Subcutaneous abdominal adipose tissue (tissue), 5 donors: ENCODE data around the gene NUP210L.
"Not testable (repeated sequence)": the region's sequence is repeated elsewhere in the genome, so short reads cannot be mapped to it uniquely, and the experiment has no call there.

ENCODE experiments used
- H3K27ac ChIP-seq: one replicate; pipeline ENCODE4 v1.7.0; 2013; ENCODE audit warnings: low read depth, mild to moderate bottlenecking, inconsistent platforms, low read length, moderate library complexity
- H3K27me3 ChIP-seq, 5 donors: one replicate each; pipeline ENCODE4 v1.7.0; 2013; ENCODE audit warnings: low read length in 5 of 5, inconsistent platforms in 1 of 5; ENCODE audit not compliant: control insufficient read depth in 5 of 5, insufficient read depth in 4 of 5
- H3K36me3 ChIP-seq, 5 donors: one replicate each; pipeline ENCODE4 v1.7.0; 2013; ENCODE audit warnings: low read length in 5 of 5; ENCODE audit not compliant: control insufficient read depth in 5 of 5, insufficient read depth in 5 of 5
- H3K4me1 ChIP-seq, 5 donors: one replicate each; pipeline ENCODE4 v1.7.0; 2013; ENCODE audit warnings: low read length in 5 of 5, mild to moderate bottlenecking in 3 of 5, moderate library complexity in 1 of 5; ENCODE audit not compliant: control insufficient read depth in 5 of 5, insufficient read depth in 5 of 5
- H3K4me3 ChIP-seq, 5 donors: one replicate each; pipeline ENCODE4 v1.7.0; 2013; ENCODE audit warnings: low read length in 5 of 5, low read depth in 1 of 5
- H3K9ac ChIP-seq, 5 donors: one replicate each; pipeline ENCODE4 v1.7.0; 2013; ENCODE audit warnings: low read length in 5 of 5, mild to moderate bottlenecking in 4 of 5, moderate library complexity in 3 of 5
- H3K9me3 ChIP-seq, 5 donors: one replicate each; pipeline ENCODE4 v1.7.0; 2013; ENCODE audit warnings: low read length in 5 of 5; ENCODE audit not compliant: control insufficient read depth in 5 of 5
- donor health status: healthy.
- donor health status: healthy.
- donor health status: healthy.
- donor health status: healthy.
- donor health status: healthy.

Gene NUP210L

DNA sequence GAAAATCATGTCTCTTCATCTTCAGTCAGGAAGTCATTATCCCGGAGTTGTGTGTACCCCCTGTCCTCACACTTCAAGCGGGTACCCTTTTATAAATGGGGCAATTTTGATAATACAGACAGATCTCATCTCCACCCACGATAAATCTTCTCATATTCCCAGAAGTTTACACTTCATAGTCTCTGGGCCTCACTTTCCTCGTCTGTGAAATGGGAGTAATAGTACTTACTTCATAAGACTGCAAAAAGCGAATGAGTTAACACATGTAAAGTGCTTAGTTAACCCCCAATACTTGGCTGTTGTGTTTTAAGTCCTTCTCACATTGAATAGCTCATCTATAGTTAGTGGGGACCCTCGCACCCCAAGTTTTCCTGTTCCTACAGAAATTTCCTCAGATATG, 820 bp downstream of the NUP210L start:
- H3K9ac ChIP-seq: no peak overlapping the region
- peaks cover 0 to 20% (median 6%) of the 10 kb centered on the region in 5 donors for H3K4me1 ChIP-seq

DNA sequence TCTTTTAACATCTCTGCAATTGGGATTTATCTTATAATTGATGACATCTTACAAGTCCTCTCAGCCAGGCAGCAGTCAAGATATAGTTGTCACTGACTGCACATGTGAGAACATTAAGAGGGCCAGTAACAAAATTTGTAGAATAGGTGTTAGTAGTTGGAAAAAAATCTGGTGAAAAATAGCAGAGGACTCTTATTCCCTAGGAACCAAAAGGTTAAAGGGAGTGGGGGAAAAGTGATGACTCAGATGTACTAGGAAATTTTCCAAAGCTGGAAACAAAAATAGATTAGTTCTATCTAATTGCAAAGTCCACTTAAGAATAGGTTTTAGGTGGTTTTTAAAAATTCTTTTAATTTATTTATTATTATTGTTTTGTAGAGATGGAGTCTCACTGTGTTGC, 3.6 kb downstream of the NUP210L start:
- Histone ChIP-seq H3K4me1 (peaks cover 0 to 17% (median 0%) of the 10 kb centered on the region in 5 donors), H3K9me3 (no peaks in the 10 kb centered on the region), H3K9ac (no peak overlapping the region), H3K4me3 (no peak overlapping the region), H3K27me3 (no peaks in the 10 kb centered on the region), H3K36me3 (peaks cover 0 to 16% (median 2%) of the 10 kb centered on the region in 5 donors), H3K27ac (no peak overlapping the region)

More for the DNA sequence above, 820 bp downstream of the NUP210L start:
- no peaks in the 10 kb centered on the region for H3K9me3 ChIP-seq
- peaks cover 7 to 43% (median 18%) of the 10 kb centered on the region in 5 donors for H3K36me3 ChIP-seq
- no peaks in the 10 kb centered on the region for H3K27me3 ChIP-seq
- no peak overlapping the region for H3K27ac ChIP-seq
- no peak overlapping the region for H3K4me3 ChIP-seq

DNA sequence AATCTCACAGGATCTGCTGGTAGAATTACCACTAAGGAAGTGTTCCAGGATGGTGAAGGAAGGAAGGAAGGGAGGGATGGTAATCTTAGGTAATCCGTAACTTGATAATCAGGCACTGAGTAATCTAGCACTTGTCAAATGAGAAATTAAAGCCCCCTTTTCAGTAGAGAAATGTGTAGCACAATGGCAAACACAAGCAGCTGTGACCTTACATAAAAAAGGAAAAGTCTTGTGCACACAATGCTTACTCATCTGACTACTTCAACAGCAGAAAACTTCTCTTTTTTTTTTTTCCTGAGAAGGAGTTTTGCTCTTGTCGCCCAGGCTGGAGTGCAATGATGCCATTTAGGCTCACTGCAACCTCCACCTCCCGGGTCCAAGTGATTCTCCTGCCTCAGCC, 6.1 kb downstream of the NUP210L start:
- Histone ChIP-seq H3K27me3 (no peaks in the 10 kb centered on the region), H3K9ac (no peak overlapping the region), H3K4me1 (peaks cover 0 to 3% (median 0%) of the 10 kb centered on the region in 5 donors), H3K27ac (no peak overlapping the region), H3K36me3 (no peaks in the 10 kb centered on the region), H3K9me3 (no peaks in the 10 kb centered on the region), H3K4me3 (no peak overlapping the region)

DNA sequence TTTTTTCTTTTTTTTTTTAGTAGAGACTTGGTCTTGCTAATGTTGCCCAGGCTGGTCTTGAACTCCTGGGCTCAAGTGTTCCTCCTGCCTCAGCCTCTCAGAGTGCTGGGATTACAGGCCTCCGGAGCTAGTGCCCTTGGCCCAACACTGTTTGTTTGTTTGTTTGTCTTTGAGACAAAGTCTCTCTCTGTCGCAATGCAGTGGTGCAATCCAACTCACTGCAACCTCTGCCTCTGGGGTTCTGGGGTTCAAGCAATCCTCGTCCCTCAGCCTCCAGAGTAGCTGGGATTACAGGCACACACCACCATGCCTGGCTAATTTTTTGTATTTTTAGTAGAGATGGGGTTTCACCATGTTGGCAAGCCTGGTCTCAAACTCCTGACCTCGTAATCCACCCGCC, 7.4 kb downstream of the NUP210L start:
- H3K9ac ChIP-seq, H3K4me3 ChIP-seq, H3K4me1 ChIP-seq, H3K27me3 ChIP-seq, H3K9me3 ChIP-seq, H3K36me3 ChIP-seq, H3K27ac ChIP-seq: not testable (repeated sequence)

DNA sequence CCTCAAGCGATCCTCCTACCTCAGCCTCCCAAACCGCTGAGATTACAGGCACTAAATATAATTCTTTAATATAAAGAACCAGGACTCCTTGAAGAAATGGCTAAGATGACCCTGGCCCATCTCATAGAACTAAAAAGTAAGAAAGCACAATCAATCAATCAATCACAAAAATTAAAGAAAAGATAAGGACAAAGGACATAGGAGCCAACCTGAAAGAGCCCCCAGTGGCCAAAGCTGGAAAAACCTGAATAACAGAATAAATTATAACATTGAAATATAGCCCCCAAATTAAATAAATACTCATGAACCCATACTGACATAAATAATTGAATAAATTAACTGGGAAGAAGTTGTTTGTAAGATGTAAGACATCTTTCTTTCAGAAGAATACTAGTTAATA, 8.9 kb downstream of the NUP210L start:
- Histone ChIP-seq H3K27ac (no peak overlapping the region), H3K9ac (no peak overlapping the region), H3K36me3 (no peaks in the 10 kb centered on the region), H3K9me3 (no peaks in the 10 kb centered on the region), H3K4me3 (no peak overlapping the region), H3K27me3 (no peaks in the 10 kb centered on the region), H3K4me1 (no peaks in the 10 kb centered on the region)

DNA sequence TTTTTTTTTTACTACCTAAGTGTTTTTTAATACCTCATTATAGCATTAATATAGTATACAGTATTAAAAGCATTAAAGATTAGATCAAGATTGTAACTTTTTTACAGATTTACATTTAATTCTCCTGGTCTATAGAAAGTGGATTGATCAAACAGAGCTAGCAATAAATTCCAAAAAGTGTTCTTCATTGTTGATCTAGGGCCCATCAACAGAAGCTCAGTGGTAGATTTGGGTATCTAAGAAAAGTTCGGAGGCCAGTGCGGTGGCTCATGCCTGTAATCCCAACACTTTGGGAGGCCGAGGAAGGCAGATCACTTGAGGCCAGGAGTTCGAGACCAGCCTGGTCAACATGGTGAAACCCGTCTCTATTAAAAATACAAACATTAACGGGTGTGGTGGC, 12.5 kb downstream of the NUP210L start:
- H3K36me3 ChIP-seq: no peaks in the 10 kb centered on the region
- H3K9ac ChIP-seq: no peak overlapping the region
- no peaks in the 10 kb centered on the region for H3K27me3 ChIP-seq
- no peak overlapping the region for H3K4me3 ChIP-seq
- no peaks in the 10 kb centered on the region for H3K4me1 ChIP-seq
- no peaks in the 10 kb centered on the region for H3K9me3 ChIP-seq
- no peak overlapping the region for H3K27ac ChIP-seq

DNA sequence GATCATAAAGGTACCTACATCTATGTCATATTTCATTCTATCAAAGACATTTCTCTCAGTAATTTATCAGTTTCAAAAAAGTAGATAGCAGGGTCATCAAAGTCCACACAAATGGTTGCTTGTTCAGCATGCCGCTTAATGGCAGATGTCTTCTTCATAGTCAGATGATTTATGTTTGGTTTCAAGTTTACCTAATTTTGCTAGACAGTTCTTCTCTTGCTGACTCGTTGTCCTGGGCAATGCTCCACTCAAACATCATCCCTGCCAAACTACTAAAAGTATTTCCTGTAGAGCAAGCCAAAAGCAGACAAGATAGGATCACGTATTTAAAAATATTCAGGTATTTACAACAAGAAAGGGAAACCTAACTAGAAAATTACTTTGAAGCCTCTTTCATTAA, 13.6 kb downstream of the NUP210L start:
- H3K4me1 ChIP-seq: no peaks in the 10 kb centered on the region
- H3K4me3 ChIP-seq: no peak overlapping the region
- no peaks in the 10 kb centered on the region for H3K36me3 ChIP-seq
- H3K27ac ChIP-seq: no peak overlapping the region
- no peak overlapping the region for H3K9ac ChIP-seq
- H3K27me3 ChIP-seq: no peaks in the 10 kb centered on the region
- H3K9me3 ChIP-seq: no peaks in the 10 kb centered on the region

DNA sequence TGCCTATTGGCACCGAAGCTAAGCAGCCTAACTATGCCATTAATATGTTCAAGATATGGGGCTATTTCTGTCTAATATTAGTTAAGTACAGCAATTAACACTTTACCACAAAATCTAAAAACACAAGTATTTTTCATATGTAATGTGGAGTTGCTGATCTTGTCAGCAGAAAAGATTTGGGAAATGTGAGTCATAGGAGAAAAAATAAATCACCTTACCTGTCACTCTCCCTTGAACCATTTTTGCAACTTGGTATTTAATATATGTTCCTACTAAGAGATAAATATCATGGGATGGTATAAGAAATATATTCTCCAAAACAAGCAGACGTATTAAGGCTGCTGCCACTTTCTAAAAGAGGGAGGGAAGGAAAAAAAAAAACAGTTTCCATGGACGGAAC, 17.0 kb downstream of the NUP210L start:
- Histone ChIP-seq H3K9ac (no peak overlapping the region), H3K27me3 (no peaks in the 10 kb centered on the region), H3K4me3 (no peak overlapping the region), H3K36me3 (no peaks in the 10 kb centered on the region), H3K4me1 (no peaks in the 10 kb centered on the region), H3K9me3 (no peaks in the 10 kb centered on the region), H3K27ac (no peak overlapping the region)

DNA sequence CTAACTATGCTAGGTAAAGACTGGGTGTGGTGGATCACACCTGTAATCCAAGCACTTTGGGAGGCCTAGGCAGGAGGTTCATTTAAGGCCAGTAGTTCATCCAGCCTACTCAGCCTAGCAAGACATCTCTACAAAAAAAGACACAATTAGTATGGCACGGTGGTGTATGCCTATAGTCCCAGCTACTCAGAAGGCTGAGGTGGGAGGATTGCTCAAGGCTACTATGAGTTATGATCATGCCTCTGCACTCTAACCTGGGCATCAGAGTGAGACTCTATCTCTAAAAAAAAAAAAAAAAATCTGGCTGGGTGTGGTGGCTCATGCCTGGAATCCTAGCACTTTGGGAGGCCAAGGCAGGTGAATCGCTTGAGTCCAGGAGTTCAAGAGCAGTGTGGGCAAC, 21.6 kb downstream of the NUP210L start:
- Histone ChIP-seq H3K27me3 (no peaks in the 10 kb centered on the region), H3K4me1 (no peaks in the 10 kb centered on the region), H3K36me3 (no peaks in the 10 kb centered on the region), H3K27ac (no peak overlapping the region), H3K4me3 (no peak overlapping the region), H3K9ac (no peak overlapping the region), H3K9me3 (no peaks in the 10 kb centered on the region)

DNA sequence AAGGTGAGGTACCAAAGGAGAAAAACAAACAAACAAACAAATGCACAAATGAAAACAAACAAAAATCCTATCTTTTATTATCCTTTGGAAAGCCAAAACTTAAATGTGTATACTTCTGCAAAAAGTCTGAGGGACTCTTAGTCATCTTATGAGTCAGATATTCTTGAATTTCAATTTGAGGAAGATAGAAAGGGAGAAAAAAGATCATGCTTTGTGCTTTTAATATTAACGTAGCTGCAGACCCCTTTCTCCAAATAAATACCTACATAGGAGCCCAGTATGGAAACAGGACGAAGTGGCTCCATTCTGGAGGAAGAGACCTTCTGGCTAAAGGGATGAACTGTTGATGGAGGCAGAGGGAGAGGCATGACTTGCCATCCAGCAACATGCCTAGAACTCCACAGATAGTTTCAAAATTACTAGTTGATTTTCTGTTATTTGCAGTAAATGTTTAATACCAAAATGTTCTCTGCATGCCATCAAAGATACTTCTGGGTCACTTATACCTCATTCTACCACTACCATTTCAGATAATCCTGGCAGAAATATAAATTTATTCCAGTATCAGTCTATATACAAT, 25.4 kb downstream of the NUP210L start:
- H3K36me3 ChIP-seq: no peaks in the 10 kb centered on the region
- no peaks in the 10 kb centered on the region for H3K4me1 ChIP-seq
- H3K27ac ChIP-seq: no peak overlapping the region
- no peaks in the 10 kb centered on the region for H3K27me3 ChIP-seq
- no peak overlapping the region for H3K9ac ChIP-seq
- no peaks in the 10 kb centered on the region for H3K9me3 ChIP-seq
- no peak overlapping the region for H3K4me3 ChIP-seq

DNA sequence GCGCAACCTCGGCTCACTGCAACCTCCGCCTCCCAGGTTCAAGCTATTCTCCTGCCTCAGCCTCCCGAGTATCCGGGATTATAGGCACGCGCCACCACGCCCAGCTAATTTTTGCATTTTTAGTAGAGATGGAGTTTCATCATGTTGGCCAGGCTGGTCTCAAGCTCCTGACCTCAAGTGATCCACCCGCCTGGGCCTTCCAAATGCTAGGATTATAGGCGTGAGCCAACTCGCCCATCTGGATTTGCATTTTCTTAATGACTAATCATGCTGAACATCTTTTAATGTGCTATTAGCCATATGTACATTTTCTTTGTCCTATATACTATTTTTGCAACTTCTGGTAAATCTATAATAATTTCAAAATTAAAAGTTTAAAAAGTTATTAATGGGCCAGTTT, 31.7 kb downstream of the NUP210L start:
- H3K27me3 ChIP-seq, H3K27ac ChIP-seq, H3K4me3 ChIP-seq, H3K9ac ChIP-seq, H3K9me3 ChIP-seq, H3K4me1 ChIP-seq, H3K36me3 ChIP-seq: not testable (repeated sequence)
